Stimulated activated CD4-positive, alpha-beta T cell treated with anti-CD3 and anti-CD28 coated beads, Interleukin-15, amount 100 ng/mL, for 1 hour (primary cell): ENCODE results near the gene SLC15A3.

Experiments used
- DNase-seq, 2 donors: peaks; one replicate each; pipeline ENCODE4 v3.0.0-alpha.2; 2020; ENCODE audit warnings: low read depth in 1 of 2, low spot score in 1 of 2

The SLC15A3 gene

GRCh38 chr11:60946601-60947264, 5.2 kb downstream of the SLC15A3 start:
- DNase-seq, result no peak

DNA sequence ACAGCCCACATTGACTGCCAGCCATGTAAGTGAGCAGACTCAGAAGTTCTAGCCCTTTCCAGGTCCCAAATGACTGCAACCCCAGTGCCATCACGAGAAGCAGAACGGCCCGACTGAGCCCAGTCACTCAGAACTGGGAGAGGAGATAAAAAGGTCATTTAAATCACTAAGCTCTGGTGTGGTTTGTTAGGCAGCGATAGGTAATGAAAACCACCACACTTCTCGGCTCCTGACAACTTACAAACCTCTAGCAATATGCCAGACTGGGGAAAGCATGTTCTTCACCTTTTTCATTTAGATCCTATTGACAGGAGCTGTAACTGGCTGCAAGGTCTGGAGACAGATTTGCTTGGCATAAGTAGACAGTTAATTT, 6.7 kb downstream of the SLC15A3 start:
- no peak for DNase-seq

- DNase-seq, result no peak
These were observed 7.3 kb downstream of the SLC15A3 start for GRCh38 chr11:60944490-60945294.

DNA sequence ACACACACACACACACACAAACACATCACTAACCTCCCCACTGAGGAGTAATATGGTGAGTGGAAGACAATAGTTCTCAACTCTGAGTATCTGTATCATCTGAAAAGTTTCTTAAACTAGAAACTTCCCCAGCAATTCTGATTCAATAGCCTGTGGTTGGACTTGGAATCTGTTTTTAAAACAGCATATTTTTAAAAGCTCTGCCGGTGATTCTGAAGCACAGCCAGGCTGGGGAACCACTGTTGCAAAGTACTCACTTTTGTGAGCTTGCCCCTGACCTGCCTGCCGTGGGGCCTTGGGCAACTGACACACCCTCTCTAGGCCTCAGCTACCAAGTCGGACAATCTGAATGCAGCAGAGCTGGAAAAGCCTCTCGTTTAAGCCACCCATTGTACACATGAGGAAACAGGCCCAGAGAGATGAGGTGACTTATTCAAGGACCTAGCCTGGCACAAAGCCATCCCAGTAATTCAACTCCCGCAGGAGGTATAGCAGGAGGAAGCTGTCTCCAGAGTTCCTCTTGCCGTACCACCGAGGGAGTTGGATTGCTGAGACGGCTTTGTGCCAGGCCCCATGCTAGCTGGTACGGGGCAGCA, 8.9 kb downstream of the SLC15A3 start:
- no peak for DNase-seq

- DNase-seq, result no peak
These were observed 9.8 kb downstream of the SLC15A3 start for GRCh38 chr11:60942219-60942618.

GRCh38 chr11:60941371-60942119, 10.4 kb downstream of the SLC15A3 start:
- DNase-seq, result no peak

- DNase-seq, result no peak
These were observed 12.1 kb downstream of the SLC15A3 start for GRCh38 chr11:60939855-60940254.

DNA sequence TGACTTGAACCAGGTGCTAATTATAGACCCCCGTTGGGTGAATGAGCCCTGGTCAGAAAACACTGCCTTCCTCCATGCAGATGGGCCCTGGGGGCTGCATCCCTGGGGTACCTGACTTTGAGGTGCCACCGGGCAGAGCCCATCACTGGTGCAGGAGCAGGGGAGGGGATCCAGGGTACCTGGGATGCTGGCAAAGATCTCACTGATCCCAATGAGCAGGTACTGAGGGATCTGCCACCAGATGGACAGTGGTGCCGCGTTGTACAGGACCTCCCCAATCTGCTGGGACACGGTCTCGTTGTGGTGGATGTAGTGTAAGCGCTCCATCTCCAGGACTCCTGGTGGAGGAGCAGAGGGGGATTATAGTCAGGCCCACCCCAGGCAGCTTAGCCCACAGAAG, 12.7 kb downstream of the SLC15A3 start:
- no peak for DNase-seq

DNA sequence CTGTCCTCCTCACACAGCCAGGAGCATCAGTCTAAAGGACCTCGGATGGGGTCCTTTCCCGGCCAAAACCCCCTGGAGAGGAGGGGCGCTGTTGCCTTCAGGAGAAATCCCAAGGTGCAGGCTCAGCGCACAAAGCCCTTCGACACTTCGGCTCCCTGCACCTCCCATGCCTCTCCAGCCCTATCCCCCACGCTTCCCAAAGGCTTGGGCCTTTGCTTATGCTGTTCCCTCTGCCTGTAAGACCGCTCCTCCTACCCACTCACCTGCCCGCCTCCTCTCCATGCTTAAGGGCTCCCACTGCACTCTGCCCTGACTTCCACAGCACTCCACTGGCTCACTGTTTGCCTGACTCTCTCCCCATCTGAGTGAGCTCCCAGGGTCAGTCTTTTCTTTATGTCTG, 13.5 kb downstream of the SLC15A3 start:
- no peak for DNase-seq

- no peak for DNase-seq
These were observed 14.2 kb downstream of the SLC15A3 start for GRCh38 chr11:60937811-60938210.

GRCh38 chr11:60937144-60937527, 14.8 kb downstream of the SLC15A3 start:
- DNase-seq, result no peak

DNA sequence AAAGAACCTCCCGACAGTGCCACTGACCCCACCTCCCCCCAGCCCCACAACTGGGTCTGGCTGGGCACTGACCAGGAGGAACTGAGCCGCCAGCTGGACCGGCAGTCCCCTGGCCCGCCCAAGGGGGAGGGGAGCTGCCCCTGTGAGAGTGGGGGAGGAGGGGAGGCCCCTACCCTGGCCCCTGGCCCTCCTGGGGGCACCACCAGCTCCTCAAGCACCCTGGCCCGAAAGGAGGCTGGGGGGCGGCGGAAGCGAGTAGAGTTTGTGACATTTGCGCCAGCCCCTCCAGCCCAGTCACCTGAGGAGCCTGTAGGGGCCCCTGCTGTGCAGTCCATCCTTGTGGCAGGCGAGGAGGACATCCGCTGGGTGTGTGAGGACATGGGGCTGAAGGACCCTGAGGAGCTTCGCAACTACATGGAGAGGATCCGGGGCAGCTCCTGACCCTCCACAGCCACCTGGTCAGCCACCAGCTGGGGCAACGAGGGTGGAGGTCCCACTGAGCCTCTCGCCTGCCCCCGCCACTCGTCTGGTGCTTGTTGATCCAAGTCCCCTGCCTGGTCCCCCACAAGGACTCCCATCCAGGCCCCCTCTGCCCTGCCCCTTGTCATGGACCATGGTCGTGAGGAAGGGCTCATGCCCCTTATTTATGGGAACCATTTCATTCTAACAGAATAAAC, 15.4 kb downstream of the SLC15A3 start:
- DNase-seq, result no peak

DNA sequence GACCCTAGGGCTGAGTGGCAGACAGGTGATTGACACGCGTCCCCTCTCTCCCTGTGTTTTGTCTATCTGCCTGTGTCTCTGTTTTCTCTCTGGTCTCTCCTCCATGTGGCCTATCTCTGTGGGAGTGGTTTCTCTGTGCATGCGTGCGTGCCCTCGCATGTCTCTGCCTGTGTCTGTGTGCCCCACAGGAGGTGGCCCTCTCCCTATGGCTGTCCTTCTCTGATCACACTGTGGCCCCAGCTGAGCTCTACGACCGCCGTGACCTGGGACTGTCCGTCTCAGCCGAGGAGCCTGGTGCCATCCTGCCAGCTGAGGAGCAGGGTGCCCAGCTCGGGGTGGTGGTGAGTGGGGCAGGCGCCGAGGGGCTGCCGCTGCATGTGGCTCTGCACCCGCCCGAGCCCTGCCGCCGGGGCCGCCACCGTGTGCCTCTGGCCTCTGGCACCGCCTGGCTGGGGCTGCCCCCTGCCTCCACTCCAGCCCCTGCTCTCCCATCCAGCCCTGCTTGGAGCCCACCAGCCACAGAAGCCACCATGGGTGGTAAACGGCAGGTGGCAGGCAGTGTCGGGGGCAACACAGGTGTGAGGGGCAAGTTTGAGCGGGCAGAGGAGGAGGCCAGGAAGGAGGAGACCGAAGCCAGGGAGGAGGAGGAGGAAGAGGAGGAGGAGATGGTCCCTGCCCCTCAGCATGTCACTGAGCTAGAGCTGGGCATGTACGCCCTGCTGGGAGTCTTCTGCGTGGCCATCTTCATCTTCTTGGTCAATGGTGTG, 16.1 kb downstream of the SLC15A3 start:
- no peak for DNase-seq

DNA sequence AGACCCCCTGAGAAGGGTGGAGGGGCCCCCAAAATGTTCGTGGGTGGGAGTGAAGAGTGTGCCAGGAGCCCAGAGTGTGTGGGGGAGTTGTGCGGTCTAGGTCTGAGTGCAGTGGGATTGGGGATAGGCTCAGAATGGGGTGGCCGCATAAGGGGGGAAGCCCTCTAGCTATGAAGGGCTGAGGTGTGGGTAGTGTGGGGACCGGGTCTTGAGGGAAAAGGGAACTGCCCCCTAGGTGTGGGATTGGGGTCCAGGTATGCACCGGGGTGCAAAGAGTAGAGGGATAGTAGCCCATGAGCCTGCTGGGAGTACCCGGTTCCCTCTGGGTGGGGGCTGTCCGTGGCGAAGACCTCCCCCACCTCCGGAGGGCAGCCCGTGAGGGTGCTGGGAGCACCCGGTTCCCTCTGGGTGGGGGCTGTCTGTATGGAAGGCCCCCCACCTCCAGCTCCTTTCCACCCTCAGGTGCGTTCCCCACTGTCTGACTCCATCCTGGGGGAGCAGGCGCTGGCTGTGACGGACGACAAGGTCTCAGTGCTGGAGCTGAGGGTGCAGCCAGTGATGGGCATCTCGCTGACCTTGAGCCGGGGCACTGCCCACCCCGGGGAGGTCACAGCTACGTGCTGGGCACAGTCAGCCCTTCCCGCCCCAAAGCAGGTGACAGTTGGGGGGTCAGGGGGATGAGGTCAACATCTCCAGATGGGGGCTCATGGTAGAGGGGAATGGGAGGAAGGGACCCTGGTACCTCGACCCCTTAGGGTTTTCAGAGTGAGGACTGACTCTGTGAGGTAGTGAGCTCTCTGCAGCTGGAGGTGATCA, 17.0 kb downstream of the SLC15A3 start:
- DNase-seq, result no peak

DNA sequence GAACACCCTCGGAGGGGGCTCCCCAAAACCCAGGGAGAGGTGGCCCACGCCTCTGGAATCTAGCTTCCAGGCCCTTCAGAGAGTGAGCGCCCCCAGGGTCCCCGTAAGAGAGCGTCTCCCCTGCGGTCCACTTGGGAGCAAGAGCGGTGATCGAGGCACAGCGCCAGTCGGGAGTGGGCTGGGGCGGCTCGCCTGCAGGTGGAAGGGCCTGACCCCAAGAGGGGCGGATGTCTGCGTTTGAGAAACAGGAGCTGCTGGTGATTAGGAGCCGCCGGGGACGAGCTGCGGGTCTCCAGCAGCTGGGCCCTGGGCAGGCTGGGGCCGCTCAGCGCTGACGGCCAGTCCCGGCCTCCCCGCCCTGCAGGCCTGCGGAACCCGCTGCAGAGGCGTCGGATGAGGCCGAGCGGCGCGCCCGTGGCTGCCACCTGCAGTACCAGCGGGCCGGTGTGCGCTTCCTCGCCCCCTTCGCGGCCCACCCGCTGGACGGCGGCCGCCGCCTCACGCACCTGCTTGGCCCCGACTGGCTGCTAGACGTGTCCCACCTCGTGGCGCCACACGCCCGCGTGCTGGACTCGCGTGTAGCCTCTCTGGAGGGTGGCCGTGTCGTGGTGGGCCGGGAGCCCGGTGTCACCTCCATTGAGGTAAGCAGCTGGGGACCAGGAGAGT, 17.7 kb downstream of the SLC15A3 start:
- no peak for DNase-seq

DNA sequence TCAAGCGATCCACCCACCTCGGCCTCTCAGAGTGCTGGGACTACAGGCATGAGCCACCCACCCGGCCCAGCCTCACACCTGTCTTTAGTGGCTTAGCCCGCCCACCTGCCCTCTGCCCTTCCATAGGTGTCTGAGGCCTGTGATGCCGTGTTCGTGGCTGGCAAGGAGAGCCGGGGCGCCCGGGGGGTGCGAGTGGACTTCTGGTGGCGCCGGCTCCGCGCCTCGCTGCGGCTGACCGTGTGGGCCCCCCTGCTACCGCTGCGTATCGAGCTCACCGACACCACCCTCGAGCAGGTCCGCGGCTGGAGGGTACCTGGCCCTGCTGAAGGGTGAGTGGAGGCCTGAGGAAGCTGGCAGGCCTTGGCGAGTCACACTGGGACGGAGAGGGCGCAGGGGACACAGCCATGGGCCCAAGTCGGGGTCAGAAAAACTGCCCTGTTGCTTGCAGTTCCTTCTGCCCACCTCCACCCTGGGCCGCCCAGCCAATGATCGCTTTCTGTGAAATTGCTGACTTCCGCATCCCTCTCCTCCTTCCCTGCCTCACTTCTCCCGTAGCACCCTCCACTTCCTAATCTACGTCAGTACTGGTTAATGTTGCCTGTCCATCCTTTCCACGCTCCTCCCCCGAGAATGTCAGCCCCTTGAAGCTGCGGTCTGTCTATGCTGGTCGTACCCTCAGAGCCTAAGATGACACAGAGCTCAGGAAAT, 18.4 kb downstream of the SLC15A3 start:
- DNase-seq, result no peak

DNA sequence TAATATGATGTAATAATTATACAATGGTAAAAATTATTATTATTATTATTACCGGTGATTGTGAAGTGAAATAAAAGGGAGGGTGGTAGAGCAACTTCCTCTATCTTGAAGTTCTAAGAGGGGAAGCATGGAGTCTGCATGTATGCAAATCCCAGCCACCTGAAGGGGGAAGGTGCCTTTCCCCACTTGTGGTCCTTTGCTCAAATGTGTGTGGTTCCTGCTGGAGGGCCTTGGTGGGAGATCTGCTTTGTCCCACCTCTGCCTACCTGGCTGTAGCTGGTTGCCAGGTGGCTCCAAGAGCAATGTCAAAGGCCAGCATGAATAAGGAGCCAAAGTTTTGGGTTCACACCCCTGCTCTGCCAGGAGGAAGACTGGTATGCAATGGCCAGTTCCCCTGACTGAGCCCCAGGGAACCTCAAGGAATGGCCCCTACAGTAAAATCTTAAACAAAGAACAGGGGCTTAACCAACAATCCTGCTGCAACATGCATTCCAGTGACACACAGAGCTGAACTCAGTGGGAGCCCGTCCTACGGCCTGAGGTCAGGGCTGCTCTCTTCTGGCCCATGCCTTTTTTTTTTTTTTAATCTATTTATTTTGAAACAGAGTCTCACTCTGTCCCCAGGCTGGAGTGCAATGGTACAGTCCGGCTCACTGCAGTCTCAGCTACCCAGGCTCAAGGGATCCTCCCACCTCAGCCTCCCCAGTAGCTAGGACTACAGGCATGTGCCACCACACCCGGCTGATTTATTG, 19.2 kb downstream of the SLC15A3 start:
- DNase-seq, result no peak

- no peak for DNase-seq
These were observed 20.1 kb downstream of the SLC15A3 start for GRCh38 chr11:60931917-60932316.
